GM21515 (cell line): ENCODE results near the gene PIM1.
"Not testable (repeated sequence)": the region's sequence is repeated elsewhere in the genome, so short reads cannot be mapped to it uniquely, and the experiment has no call there.

Experiments
- ATAC-seq: cut with Tn5 transposase; IDR thresholded peaks from one replicate; pipeline ENCODE4 v1.9.1; 2021; ENCODE audit not compliant: unreplicated experiment

Gene PIM1

GRCh38 chr6:37170273-37171200 is 585 bp downstream of the PIM1 start:
- ATAC-seq = peak; percentile 22

- ATAC-seq = no peak
These were observed 1.4 kb downstream of the PIM1 start for GRCh38 chr6:37171201-37171969.

GRCh38 chr6:37171970-37172812 is 2.2 kb downstream of the PIM1 start:
- ATAC-seq = no peak

GRCh38 chr6:37172912-37173492 is 3.0 kb downstream of the PIM1 start:
- no peak for ATAC-seq

- no peak for ATAC-seq
These were observed 3.7 kb downstream of the PIM1 start for GRCh38 chr6:37173493-37174195.

- no peak for ATAC-seq
These were observed 4.2 kb downstream of the PIM1 start for GRCh38 chr6:37174196-37174514.

GRCh38 chr6:37174515-37175331 is 4.8 kb downstream of the PIM1 start:
- ATAC-seq = no peak

- ATAC-seq = no peak
These were observed 5.6 kb downstream of the PIM1 start for GRCh38 chr6:37175332-37176267.

- no peak for ATAC-seq
These were observed 6.5 kb downstream of the PIM1 start for GRCh38 chr6:37176268-37177076.

- no peak for ATAC-seq
These were observed 7.4 kb downstream of the PIM1 start for GRCh38 chr6:37177077-37177934.

- ATAC-seq = no peak
These were observed 8.1 kb downstream of the PIM1 start for GRCh38 chr6:37177935-37178517.

GRCh38 chr6:37180075-37180474 is 10.1 kb downstream of the PIM1 start:
- no peak for ATAC-seq

GRCh38 chr6:37180610-37181009 is 10.7 kb downstream of the PIM1 start:
- ATAC-seq = not testable (repeated sequence)

GRCh38 chr6:37182736-37183590 is 13.0 kb downstream of the PIM1 start:
- ATAC-seq = no peak
